HK-2 (cell line): Measurements from ENCODE around the gene ARMC9.
"Not testable (repeated sequence)": the region's sequence is repeated elsewhere in the genome, so short reads cannot be mapped to it uniquely, and the experiment has no call there.

Experiments
- DNase-seq: peaks from one replicate; pipeline ENCODE4 v3.0.0-alpha.2; 2018; ENCODE audit not compliant: unreplicated experiment

The ARMC9 gene

GRCh38 chr2:231342061-231342711 is 143.8 kb downstream of the ARMC9 start:
- DNase-seq, result no peak

- no peak for DNase-seq
Observed at GRCh38 chr2:231343006-231343710, 144.7 kb downstream of the ARMC9 start.

GRCh38 chr2:231343988-231344387 is 145.6 kb downstream of the ARMC9 start:
- DNase-seq, result no peak

DNA sequence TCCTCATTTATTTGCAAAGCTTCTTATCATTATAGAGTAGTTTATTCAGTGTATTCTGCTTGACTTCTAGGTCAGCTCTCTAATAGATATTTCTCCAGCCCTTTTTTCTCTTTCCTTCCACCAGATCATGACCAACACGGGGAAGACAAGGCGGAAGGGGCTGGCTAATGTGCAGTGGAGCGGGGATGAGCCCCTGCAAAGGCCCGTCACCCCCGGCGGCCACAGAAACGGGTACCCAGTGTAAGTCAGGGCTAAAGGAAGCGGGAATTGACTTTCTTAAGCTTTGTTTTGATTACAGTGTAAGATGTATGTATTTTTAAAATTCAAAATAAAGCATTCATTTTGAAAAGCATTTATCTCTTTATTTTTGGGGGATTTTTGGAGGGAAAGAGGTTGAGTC is 146.4 kb downstream of the ARMC9 start:
- DNase-seq, result no peak

- no peak for DNase-seq
Observed at GRCh38 chr2:231347081-231347480, 148.7 kb downstream of the ARMC9 start.

GRCh38 chr2:231347638-231348037 is 149.2 kb downstream of the ARMC9 start:
- DNase-seq, result no peak

- no peak for DNase-seq
Observed at GRCh38 chr2:231348173-231348572, 149.7 kb downstream of the ARMC9 start.

- no peak for DNase-seq
Observed at GRCh38 chr2:231348704-231349373, 150.4 kb downstream of the ARMC9 start.

DNA sequence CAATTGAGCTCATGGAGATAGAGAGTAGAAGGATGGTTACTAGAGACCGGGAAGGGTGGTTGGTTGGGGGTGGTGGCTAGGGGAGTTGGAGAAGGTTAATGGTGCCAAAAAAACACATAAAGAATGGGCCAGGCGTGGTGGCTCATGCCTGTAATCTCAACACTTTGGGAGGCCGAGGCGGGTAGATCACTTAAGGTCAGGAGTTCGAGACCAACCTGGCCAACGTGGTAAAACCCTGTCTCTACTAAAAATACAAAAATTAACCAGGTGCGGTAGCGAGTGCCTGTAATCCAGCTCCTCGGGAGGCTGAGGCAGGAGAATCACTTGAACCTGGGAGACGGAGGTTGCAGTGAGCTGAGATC is 150.9 kb downstream of the ARMC9 start:
- not testable (repeated sequence) for DNase-seq

DNA sequence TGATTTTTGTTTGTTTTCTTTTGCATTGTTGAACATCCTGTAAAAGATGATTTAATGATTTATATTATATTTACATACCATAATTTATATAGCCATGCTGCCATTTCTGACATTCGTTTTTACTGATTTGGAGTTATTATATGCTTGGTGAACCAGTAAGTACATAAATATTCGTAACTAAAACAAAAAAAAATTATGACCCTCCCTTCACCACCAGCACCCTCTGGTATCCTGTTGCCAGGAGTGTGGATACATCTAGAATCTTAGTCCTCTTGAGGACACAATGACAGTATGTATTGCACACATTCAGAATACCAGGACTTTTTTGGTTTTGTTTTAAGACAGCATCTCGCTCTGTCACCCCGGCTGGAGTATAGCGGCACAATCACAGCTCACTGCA is 153.2 kb downstream of the ARMC9 start:
- DNase-seq, result no peak

DNA sequence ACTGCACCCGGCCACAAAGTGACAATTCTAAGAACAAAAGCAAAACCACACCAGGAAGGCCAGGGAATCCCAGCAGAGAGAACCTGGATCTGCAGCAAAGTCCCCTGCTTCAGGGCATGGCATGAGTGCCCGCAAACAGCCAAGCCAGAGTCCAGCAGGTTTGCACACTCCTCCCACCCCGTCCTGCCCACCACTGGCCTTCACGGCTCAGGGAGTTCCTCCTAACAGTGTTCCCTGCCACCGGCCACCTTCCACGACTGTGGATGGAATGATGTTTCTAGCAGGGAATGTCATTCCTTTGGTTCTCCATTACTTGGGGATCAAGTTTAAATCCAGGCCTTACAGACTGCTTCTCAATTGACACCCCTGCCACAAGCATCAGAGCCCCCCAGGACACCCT is 155.0 kb downstream of the ARMC9 start:
- no peak for DNase-seq

DNA sequence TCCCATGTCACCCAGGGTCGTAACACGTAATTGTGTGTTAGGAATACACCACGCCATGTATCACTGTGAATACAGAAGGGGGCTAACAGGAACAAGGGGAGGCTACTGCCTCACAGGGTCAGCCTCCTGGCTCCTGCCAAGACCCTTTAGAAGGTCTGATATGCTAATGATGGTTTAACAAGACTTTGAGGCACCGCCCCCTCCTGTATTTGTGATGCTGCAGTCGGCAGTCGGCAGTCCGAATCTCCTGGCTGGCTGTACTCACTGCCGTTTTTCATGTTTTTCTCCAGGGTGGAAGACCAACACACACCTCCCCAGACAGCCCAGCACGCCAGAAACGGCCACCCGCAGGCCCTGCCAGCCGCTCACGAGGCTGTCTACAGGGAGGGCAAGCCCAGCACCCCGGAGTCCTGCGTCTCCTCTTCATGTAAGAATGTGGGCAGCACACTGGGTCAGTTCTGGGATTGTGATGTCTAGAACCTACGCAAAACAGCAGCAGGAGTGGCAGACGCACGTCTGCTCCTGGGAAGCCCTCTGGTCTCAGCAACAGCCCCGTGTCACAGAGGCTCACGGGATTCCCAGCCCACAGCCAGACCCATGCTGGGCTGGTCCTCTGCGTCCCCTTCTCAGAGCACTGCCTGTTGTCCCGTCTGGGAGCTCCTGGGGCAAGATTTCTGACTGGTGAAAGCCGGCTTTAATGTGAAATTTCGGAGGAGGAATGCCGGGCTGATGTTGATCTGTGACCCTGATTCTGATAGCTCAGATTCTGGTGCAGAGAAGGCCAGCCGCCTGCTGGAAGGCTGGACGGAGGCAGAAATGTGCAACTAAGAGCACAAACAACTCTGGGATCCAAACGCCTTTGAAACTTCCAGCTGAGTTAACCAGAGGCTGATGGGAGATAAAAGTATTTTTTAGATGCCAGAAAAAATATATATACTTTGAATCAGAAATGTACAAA is 157.4 kb downstream of the ARMC9 start:
- DNase-seq, result no peak

DNA sequence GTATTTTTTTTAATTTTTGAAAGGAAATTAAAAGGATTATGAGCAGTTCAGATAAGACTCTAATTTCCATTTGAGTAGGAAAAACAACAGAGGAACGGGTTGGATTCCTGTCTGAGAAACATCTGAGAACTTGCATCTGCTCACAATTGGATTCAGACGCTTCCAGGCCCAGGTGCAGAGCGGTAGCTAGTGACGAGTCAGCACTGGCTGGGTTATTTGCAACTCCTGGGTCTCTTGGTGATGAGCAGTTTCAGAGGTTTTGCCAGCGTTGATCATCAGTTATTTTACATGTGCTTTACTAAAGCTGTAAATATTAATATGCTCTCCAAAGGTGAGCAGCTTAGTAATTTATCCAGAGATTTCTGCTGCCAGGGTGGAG is 158.0 kb downstream of the ARMC9 start:
- no peak for DNase-seq

DNA sequence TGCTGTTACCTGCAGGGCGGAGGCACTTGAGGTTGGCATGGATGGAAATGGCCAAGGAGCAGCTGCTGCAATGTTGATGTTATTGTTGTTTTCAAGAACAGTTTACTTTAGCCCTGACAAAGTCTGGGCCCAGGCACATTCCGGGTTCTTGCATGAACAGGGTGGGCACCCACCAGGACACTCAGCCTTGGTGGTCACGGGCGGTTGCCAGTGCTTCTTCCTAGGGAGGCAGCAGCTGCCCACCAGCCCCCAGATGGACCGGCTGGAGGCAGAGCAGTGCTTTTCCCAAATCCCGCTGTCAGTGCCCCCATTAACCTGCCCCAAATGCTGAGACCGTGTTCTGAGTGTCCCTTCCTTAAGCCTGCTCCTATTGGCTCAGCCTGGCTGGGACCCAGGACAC is 158.6 kb downstream of the ARMC9 start:
- no peak for DNase-seq

DNA sequence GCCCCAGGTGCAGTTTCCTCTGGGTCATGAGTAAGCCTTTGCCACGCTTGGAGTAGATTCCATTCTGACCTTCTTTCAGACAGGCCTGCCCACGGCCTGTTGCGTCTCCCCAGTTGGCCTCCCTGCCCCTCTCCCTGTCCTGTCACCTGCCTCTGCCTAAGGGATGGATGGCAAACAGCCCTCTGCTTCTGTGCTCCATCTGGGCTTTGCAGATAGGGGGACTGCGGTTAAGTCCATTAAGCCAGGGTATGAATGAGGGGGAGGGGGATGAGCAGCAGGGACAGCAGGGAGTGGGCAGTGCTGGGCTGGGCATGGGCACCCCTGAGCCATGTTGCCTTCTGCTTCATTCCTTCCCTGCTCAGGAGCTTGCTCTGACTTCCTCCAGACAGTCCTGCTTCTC is 159.5 kb downstream of the ARMC9 start:
- DNase-seq, result no peak

DNA sequence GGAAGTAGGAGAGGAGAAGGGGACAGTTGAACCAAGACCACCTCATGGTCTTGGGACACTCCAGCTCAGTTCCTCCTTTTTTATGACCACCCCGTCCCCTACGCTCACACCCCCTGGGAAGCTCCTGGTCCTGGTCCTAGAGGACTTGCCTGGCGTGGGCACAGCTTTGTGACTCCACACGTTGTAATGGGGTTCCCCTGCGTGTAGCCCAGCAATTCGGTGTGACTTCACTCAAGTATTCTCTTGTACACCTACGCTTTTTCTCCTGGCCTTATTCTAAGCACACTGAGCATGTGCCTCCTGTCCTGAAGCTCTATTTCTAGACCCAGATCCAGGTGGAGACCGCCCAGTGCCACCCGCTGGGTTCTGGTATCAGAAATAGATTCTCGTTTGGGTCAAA is 161.0 kb downstream of the ARMC9 start:
- no peak for DNase-seq

DNA sequence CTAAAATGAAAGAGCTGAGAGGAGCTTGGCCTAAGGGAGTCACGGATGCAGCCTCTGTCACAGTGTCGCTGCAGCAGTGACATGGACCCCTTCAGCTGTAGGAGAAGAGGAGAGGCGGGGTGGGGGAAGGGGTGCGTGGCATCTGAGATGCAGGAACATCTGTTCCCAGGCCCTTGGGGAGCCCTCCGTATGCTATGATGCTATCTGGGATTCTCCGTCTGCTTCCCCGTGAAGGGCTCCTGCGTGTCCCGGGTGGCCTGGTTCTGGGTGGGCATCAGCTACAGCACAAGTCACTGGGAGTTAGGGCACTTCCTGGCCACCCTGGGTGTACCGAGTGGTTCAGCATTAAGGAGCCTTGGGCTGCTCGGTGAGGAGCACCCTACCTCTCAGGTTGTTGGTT is 161.5 kb downstream of the ARMC9 start:
- DNase-seq, result no peak

DNA sequence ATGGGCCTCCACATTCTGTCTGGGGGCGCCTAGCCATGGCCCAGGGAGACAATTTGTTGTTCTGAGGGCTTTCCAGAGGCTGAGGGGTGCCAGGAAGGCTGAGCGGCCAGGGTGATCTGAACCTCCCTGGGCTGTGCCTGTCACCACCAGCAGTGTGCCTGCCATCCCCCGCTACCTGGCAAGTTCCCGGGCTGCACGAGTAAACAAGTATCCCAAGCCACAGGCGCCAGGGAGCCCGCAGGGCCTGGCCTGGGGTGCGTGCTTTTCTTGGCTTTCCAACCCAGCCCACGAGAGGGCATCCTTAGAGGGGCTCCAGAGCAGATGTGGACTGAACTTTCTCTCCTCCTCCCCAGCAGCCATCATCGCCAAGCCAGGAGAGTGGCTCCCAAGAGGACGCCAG is 162.0 kb downstream of the ARMC9 start:
- DNase-seq, result no peak

GRCh38 chr2:231360881-231361371 is 162.5 kb downstream of the ARMC9 start:
- DNase-seq, result no peak

DNA sequence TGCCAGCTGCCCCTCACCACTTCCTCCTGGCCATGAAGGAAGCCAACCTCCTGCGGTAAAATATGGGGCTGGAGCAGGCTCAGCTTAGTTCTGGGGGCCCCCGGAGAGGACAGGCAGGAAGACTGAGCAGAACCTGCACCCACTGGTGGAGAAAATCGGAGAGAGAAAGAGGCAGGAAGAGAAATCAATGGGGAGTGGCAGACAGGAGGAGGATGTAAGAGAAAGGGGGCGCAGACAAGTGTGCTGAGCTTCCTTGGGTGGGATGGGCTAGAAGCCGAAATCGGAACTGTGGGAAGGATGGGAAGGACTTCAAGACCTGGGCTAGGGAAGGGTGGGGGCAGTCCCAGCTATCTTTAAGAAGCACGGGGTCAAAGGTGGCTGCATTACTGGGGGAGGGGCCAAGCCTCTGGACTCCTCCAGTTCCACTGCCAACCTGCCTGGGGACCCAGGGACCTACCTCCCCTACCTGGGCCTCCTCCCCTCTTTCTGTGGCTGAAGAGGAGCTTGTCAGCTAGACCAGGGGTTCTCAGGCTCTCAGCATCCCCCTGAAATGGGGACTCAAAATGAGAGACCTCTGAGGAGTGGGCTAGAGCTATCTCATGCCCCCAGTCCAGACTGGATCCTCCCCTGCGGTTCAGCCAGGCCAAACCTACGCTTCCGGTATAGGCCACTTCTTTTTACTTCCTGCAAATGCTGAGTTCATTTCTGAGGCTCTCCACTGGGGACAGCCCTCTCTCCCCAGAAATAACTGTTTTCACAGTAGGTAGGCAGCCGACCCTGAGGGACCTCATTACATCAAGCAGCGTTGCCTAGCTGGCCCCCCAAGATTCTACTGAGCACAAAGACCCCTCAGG is 163.5 kb downstream of the ARMC9 start:
- DNase-seq, result no peak

DNA sequence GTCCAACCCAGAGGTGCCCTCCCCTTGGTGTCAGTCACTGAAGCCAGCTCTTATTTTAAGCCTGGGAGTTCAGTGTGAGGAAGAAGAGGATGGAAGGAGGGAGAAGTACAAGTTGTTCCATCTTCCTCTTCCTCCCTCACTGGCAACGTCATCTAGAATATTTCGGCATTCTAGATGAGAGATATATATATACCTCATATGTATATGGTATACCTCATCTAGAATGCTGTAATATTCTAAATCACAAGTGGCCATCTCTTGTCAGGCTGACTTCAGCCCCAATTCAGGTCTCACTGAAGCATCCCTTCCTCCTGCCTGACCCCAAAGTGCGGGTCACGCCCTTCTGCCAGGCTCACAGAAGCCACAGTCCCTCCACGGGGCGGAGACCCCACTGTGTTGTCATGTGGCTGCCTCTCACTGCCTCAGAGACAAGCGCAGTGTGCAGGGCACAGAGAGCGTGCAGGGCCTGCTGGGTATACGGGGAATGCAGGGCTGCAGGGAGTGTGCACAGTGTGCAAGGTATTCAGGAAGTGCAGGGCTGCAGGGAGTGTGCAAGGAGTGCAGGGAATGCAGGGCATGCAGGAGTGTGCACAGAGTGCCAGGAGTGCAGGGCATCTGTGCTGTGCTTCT is 164.2 kb downstream of the ARMC9 start:
- DNase-seq, result no peak
